ENCODE results near the gene TMEM143.
A peak's percentile ranks its signal among the peaks of the same experiment; 100 is the strongest.

Gene TMEM143

DNA sequence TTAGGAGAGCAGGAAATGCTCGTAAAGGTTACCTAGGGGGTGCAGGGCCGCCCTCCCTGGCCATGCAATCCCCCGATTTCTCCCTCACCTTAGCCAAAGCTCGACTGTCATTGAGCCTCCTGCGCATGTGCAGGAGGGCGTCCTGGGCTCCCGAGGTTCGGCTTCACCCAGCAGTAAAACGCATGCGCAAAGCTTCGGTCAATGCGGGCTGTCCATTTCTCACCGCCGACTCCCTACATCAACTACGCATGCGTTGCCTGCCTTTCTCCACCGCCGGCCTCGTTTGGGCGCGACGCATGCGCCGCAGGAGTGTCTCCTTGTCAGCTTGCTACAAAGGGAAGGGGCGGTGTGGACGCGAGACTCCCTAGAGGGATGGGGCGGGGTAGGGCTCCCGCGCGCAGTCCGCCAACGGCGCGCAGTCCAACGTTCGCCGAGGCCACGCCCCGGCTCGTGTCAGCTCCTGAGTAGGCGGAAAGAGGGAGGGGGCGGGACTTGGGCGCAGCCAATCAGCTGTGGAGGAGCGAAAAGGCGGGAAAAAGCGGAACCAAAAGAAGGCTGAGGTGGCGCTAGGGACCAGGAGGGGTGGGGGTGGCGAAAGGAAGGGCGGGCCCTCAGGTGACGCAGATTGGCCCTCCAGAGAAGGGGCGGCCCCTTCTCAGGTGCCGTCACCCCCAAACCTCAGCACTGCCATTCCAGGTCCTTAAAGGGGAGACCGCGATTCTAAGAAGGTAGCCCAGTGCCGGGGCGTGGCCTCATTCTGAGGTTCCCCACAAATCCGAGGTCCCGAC lies at the start of gene TMEM143, which contains the start of gene SYNGR4:
TMEM143 (minus strand) TSS at position 131 of the 788 bp plus-strand sequence; CDS start at position 111, 20 bp downstream.
SYNGR4 (plus strand) TSS at position 558 of the 788 bp plus-strand sequence. CDS start 1,476 bp downstream, outside the sequence.
- peak within 1 kb of the TSS; percentile 86 for H3K4me3 Mint-ChIP-seq
- H3K9me3 Mint-ChIP-seq = no peaks in the 10 kb centered on the region
- H3K27me3 Mint-ChIP-seq = no peaks in the 10 kb centered on the region
- H3K27ac Mint-ChIP-seq = peak within 1 kb of the TSS; percentile 98
- peaks cover 17% of the 10 kb centered on the region for H3K36me3 Mint-ChIP-seq (ENCODE audit: low read depth)
- peak; percentile 97 for DNase-seq
- H3K4me1 Mint-ChIP-seq (ENCODE audit: low read depth) = peaks cover 19% of the 10 kb centered on the region

DNA sequence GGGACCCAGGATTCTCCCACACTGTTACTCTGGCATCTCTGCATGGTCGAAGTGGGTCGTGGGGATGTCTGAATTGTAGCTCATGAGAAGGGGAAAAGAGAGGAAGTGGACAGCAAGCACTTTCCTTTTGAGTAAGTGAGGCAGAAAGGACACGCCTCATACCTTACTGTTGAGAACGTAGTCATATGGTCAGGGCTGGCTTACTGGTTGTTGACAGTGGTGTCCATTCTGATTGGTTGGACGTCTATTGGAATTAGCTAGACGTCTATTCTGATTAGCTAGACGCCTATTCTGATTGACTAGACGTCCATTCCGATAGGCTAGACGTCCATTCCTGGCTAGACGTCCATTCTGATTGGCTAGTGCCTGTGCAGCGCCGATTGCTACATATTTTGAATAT lies 42.1 kb upstream of the TMEM143 start:
- no peaks in the 10 kb centered on the region for H3K36me3 Mint-ChIP-seq (ENCODE audit: low read depth)
- H3K4me3 Mint-ChIP-seq = no peak overlapping the region
- H3K4me1 Mint-ChIP-seq (ENCODE audit: low read depth) = peaks cover 2% of the 10 kb centered on the region
- DNase-seq = no peak
- no peak overlapping the region for H3K27ac Mint-ChIP-seq
- peaks cover 8% of the 10 kb centered on the region for H3K27me3 Mint-ChIP-seq
- H3K9me3 Mint-ChIP-seq = no peaks in the 10 kb centered on the region

DNA sequence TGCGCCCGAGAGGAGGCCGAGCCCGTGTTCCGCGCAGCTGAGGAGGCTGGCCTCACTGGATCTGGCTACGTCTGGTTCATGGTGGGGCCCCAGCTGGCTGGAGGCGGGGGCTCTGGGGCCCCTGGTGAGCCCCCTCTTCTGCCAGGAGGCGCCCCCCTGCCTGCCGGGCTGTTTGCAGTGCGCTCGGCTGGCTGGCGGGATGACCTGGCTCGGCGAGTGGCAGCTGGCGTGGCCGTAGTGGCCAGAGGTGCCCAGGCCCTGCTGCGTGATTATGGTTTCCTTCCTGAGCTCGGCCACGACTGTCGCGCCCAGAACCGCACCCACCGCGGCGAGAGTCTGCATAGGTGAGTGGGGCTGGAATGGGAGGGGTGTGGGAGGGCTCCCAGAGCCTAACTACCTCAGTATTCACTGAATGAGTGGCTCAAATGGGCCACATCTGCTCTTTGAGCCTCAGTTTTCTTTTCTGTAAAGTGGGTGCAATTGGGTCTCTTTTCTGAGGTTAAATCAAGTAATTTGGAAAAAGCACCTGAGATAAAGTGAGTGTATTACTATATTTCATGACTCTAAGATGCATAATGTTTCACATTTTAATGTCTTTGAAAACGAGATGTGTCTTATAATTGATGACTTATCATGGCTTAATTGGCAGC lies 41.4 kb upstream of the TMEM143 start:
- peaks cover 3% of the 10 kb centered on the region for H3K4me1 Mint-ChIP-seq (ENCODE audit: low read depth)
- no peak for DNase-seq
- H3K9me3 Mint-ChIP-seq = no peaks in the 10 kb centered on the region
- no peak overlapping the region for H3K4me3 Mint-ChIP-seq
- no peaks in the 10 kb centered on the region for H3K36me3 Mint-ChIP-seq (ENCODE audit: low read depth)
- H3K27me3 Mint-ChIP-seq = peaks cover 8% of the 10 kb centered on the region
- no peak overlapping the region for H3K27ac Mint-ChIP-seq

DNA sequence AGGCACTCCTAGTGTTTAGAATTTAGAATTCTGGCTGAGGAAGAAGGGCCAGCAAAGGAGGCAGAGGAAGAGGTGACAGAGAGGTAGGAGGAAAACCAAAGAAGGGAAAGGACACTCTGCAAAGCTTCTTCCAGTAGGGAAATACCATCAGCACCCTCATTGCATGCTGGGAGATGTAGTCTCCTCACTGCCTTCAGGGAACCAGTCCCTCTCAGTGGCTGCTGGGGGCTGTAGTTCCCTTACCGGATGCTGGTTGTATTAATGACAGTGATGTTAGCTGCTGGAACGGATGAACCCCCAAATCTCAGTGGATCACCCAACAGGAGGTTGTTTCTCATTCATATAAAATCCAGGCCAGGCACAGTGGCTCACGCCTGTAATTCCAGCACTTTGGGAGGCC lies 39.9 kb upstream of the TMEM143 start:
- Mint-ChIP-seq H3K4me1 (ENCODE audit: low read depth) (peaks cover 14% of the 10 kb centered on the region), H3K4me3 (no peak overlapping the region), H3K27ac (no peak overlapping the region), H3K9me3 (peaks cover 6% of the 10 kb centered on the region), H3K27me3 (peaks cover 8% of the 10 kb centered on the region), H3K36me3 (ENCODE audit: low read depth) (no peaks in the 10 kb centered on the region)
- peak; percentile 46 for DNase-seq

DNA sequence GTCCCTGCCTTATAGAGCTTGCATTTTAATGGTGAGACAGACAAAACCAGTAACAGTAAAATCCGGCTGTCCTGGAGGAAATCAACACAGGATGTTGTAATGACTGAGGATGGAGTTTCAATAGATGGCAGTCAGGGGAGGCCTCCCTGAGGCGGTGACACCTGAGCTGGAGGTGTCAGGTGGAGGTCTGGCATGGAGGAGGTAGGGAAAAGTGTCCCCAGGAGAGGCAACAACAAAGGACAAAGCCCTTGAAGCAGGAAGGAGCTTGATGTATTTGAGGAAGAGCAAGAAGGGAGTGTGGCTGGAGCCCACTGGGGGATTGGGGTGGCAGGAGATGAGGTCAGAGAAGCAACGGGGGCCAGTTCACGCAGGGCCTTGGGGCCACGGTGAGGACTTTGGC lies 37.5 kb upstream of the TMEM143 start:
- Mint-ChIP-seq H3K36me3 (ENCODE audit: low read depth) (no peaks in the 10 kb centered on the region), H3K27ac (peak overlapping the region; percentile 27)

DNA sequence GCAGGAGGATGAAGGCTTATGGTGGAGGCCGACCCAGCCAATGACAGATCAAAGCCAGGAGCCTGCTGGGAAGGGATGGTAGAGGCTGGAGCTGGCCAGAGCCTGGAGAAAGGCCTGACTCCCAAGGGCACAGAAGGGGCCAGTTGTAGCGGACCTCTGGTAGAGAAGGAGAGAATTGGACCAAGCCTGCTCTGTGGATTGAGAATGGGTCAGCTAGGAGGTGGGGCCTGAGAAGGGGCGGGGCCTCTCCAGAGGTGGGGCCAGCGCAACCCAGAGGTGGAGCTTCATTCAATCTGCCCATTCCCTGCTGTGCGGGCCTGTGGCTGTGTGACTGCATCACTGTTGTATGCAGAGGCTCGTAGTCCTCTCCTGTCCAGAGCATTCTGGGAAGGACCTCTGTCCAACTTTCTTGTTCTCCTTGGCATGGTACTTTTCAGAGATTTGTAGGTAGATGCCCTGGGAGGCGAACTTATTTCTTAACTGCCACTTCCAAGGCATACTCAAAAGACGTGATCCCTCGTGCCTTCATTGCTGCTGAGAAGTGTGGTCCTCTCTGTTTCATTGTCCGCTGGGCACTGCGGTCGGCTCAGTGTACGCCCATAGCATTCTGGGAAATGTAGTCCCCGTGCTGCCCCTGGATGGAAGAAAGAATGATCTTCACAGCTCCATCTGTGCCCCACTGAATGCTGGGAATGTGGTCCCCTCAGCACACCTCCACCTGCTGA lies 36.4 kb upstream of the TMEM143 start:
- H3K36me3 Mint-ChIP-seq (ENCODE audit: low read depth) = no peaks in the 10 kb centered on the region
- no peak overlapping the region for H3K4me3 Mint-ChIP-seq
- peaks cover 28% of the 10 kb centered on the region for H3K27me3 Mint-ChIP-seq
- H3K27ac Mint-ChIP-seq = no peak overlapping the region
- H3K9me3 Mint-ChIP-seq = peaks cover 6% of the 10 kb centered on the region
- H3K4me1 Mint-ChIP-seq (ENCODE audit: low read depth) = peaks cover 27% of the 10 kb centered on the region
- peak; percentile 37 for DNase-seq

More for the DNA sequence above, 37.5 kb upstream of the TMEM143 start:
- Mint-ChIP-seq H3K27me3 (peaks cover 21% of the 10 kb centered on the region), H3K4me3 (no peak overlapping the region), H3K4me1 (ENCODE audit: low read depth) (peaks cover 24% of the 10 kb centered on the region), H3K9me3 (peaks cover 6% of the 10 kb centered on the region)
- no peak for DNase-seq

DNA sequence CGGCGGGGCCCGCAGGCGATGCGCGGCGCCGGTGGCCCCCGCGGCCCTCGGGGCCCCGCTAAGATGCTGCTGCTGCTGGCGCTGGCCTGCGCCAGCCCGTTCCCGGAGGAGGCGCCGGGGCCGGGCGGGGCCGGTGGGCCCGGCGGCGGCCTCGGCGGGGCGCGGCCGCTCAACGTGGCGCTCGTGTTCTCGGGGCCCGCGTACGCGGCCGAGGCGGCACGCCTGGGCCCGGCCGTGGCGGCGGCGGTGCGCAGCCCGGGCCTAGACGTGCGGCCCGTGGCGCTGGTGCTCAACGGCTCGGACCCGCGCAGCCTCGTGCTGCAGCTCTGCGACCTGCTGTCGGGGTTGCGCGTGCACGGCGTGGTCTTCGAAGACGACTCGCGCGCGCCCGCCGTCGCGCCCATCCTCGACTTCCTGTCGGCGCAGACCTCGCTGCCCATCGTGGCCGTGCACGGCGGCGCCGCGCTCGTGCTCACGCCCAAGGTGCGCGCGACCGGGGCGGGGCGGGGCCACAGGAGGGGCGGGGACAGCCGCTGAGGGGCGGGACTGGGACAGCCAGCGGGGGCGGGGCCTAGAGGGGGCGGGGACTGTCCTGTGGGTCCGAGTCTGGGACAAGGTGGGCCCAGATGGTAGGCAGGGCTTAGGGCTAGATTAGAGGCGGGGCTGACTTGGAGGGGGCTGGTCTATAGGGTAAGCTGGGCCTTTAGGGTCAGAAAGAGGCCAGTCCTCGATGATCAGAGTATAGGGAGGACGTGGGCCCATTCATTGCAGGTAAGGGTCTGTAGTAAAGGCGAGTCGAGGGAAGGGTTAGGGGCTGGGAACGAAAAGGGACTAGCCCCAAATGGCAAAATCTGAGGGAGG lies 34.9 kb upstream of the TMEM143 start:
- Mint-ChIP-seq H3K27me3 (peaks cover 40% of the 10 kb centered on the region), H3K27ac (no peak overlapping the region), H3K4me3 (peak overlapping the region; percentile 31), H3K36me3 (ENCODE audit: low read depth) (no peaks in the 10 kb centered on the region), H3K9me3 (peaks cover 6% of the 10 kb centered on the region), H3K4me1 (ENCODE audit: low read depth) (peaks cover 39% of the 10 kb centered on the region)
- DNase-seq = peak; percentile 93

DNA sequence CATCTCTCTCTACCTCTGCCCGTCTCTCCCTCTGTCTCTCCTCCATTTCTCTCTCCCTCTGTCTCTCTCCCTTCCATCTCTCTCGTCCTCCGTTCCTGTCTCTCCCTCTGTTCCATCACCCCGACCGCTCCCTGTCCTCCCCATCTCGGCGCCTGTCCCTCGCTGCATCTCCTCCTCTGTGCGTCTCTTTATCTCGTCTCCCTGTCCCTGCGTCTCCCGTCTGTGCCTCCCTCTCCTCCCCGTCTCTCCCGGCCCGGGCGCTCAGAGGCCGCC lies 34.3 kb upstream of the TMEM143 start:
- Mint-ChIP-seq H3K27me3 (peaks cover 42% of the 10 kb centered on the region), H3K36me3 (ENCODE audit: low read depth) (no peaks in the 10 kb centered on the region), H3K4me3 (peak overlapping the region; percentile 76), H3K4me1 (ENCODE audit: low read depth) (peaks cover 37% of the 10 kb centered on the region), H3K27ac (peak overlapping the region; percentile 53), H3K9me3 (peaks cover 6% of the 10 kb centered on the region)
- no peak for DNase-seq

DNA sequence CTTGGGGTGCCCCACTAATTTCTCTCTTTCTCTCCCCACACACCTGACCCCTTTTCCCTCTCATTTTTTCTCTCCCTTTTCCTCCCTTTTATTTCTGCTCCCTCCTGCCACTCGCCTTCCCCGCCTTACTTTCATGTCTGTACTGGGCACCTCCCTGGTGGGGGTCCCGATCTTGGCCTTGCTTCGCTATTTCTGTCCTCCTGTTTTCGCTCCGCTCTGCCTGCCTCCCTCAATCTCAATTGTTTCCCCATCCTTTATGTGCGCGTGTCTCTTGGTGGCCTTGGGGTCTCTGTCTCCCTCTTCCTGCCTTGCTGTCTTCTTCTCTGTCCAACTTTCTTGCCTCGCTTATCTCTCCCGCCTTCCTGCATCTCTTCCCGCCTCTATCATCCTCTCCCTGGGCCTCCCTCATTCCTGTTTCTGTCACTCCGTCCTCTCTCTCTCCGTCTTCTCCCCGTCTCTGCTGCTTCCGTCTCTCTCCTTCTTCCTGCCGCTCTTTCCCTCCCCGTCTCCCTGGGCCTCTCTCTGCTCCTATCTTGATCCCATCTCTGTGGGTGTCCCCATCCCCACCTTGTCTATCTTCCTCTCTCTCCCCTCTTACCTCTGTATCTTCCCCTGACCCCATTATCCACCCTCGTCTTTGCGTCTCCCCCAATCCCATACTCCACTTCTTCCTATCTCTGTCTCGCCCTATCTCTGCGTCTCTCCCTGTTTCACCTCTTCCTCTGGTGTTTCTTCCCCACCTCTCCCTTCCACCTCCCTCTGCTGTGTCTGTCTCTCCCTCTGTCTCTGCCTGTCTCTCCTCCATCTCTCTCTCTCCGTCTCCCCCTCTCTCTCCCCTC lies 33.7 kb upstream of the TMEM143 start:
- peak overlapping the region; percentile 76 for H3K4me3 Mint-ChIP-seq
- no peaks in the 10 kb centered on the region for H3K36me3 Mint-ChIP-seq (ENCODE audit: low read depth)
- peaks cover 6% of the 10 kb centered on the region for H3K9me3 Mint-ChIP-seq
- no peak for DNase-seq
- H3K27ac Mint-ChIP-seq = peak overlapping the region; percentile 53
- peaks cover 42% of the 10 kb centered on the region for H3K4me1 Mint-ChIP-seq (ENCODE audit: low read depth)
- H3K27me3 Mint-ChIP-seq = peaks cover 46% of the 10 kb centered on the region

DNA sequence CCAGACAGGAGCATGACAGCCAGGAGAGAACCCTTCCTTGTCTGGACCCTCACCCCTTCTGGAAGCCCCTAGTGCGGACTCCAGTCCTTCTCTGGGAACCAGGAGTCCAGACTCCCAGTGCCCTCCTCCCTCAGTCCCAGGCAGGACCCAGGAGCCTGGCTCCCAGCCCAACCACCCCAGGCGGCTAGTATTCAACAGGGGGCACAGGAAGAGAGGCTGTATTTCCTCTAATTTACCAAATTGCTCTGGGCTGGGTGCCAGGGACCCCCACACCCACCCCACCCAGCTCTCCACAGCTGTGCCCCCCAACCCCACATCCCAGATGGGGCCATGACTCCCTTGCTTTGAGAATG lies 33.1 kb upstream of the TMEM143 start:
- H3K36me3 Mint-ChIP-seq (ENCODE audit: low read depth) = no peaks in the 10 kb centered on the region
- no peak overlapping the region for H3K27ac Mint-ChIP-seq
- H3K27me3 Mint-ChIP-seq = peaks cover 46% of the 10 kb centered on the region
- H3K4me3 Mint-ChIP-seq = no peak overlapping the region
- no peak for DNase-seq
- H3K9me3 Mint-ChIP-seq = peaks cover 6% of the 10 kb centered on the region
- H3K4me1 Mint-ChIP-seq (ENCODE audit: low read depth) = peaks cover 44% of the 10 kb centered on the region

DNA sequence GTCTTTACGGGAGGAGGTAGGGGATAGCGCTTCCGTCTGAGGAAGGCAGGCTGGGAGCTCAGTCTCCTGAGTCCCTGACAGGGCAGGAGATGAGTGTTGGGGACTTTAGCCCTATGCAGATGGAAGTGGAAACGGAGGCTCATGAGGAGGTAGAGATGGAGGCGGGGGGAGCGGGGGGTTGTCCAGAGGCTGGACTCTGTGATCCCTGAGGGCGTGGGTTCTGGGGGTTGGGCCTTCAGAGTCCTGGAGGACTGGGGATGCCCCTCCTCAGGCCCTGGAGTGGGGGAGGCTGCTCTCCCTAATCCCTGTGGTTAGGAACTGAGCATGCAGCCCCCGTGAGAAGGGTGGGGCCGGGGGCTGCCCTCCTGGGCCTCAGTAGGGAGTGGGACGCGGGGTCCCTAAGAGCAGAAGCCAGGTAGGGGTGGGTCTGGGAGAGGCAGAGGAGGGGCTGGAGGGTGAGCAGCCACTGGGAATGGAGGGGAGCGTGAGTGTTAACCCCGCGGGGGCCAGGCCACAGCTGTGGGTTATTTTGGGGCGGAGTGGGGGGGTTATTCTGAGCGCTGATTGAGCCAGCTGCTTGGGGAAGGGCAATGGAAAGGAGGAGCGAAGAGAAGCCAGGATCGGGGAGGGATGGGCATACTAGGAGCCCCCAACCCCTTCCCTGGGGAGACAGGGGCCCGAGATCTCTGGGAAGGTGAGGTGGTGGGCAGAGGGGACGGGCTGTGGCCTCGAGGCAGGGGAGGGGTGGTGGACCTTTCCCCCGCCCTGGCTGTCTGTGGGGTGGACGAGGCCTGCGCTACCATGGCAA lies 32.5 kb upstream of the TMEM143 start:
- H3K4me3 Mint-ChIP-seq = no peak overlapping the region

DNA sequence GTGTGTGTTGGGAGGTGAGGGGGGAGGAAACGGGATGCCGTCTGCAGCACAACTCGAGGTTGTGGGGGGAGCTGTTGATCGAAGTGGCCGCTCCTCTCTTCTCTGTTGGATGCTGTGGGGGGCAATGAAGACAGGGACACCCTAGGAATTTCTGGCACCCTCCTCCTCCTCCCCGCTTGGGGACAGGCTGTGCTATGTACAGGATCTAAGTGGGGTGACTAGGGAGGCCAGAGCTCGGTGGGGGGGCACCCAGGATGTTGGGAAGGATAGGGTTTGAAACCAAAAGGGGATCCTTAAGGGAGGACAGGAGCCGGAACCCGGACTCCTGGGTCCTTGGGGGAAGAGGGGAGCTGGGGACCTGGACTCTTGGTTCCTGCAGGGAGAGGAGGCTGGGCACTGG lies 31.8 kb upstream of the TMEM143 start:
- Mint-ChIP-seq H3K4me3 (no peak overlapping the region), H3K27ac (no peak overlapping the region), H3K36me3 (ENCODE audit: low read depth) (peaks cover 8% of the 10 kb centered on the region), H3K9me3 (peaks cover 6% of the 10 kb centered on the region), H3K4me1 (ENCODE audit: low read depth) (peaks cover 47% of the 10 kb centered on the region), H3K27me3 (peaks cover 46% of the 10 kb centered on the region)
- peak; percentile 31 for DNase-seq

More for the DNA sequence above, 32.5 kb upstream of the TMEM143 start:
- Mint-ChIP-seq H3K9me3 (peaks cover 6% of the 10 kb centered on the region), H3K36me3 (ENCODE audit: low read depth) (peaks cover 2% of the 10 kb centered on the region), H3K27ac (no peak overlapping the region), H3K4me1 (ENCODE audit: low read depth) (peaks cover 47% of the 10 kb centered on the region), H3K27me3 (peaks cover 46% of the 10 kb centered on the region)
- DNase-seq = no peak

DNA sequence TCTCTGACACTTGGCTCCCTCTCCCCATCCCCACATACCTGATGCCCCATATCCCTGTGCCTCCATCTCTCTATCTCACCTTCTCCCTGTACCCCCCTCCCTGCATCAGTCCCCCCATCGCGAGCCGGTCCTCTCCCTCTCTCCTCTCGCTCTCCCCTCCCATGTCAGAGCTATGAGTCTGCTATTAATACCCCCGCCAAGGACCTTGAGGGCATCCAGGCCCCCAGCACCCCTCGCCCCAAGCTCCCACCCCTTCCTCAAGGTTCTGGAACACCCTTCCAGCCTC lies 31.4 kb upstream of the TMEM143 start:
- peaks cover 46% of the 10 kb centered on the region for H3K27me3 Mint-ChIP-seq
- peaks cover 10% of the 10 kb centered on the region for H3K36me3 Mint-ChIP-seq (ENCODE audit: low read depth)
- H3K4me3 Mint-ChIP-seq = no peak overlapping the region
- peak; percentile 34 for DNase-seq
- H3K9me3 Mint-ChIP-seq = peaks cover 6% of the 10 kb centered on the region
- H3K4me1 Mint-ChIP-seq (ENCODE audit: low read depth) = peaks cover 47% of the 10 kb centered on the region
- no peak overlapping the region for H3K27ac Mint-ChIP-seq
